ENCODE results near the gene P2RY8.

DNA sequence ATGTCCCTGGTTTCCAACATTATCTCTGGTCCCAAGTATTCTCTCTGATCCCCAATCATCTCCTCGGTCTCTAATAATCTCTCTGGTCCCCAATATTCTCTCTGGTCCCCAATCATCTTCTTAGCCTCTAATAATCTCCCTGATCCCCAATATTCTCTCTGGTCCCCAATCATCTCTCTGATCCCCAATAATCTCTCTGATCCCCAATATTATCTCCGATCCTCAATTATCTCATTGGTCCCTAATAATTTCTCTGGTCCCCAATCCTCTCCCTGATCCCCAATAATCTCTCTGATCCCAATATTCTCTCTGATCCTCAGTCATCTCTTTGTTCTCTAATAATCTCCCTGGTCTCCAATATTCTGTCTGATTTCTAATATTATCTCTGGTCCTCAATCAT lies 16.6 kb downstream of the P2RY8 start:
- TF ChIP-seq FOXA1 (IDR thresholded peaks at IDR 0.05) (no peak), HDGF (IDR thresholded peaks at IDR 0.05; ENCODE audit: borderline replicate concordance) (no peak), FOXM1 (IDR thresholded peaks at IDR 0.05; ENCODE audit: borderline replicate concordance) (no peak), ZNF384 (IDR thresholded peaks at IDR 0.05) (no peak), ARNT (IDR thresholded peaks at IDR 0.05) (no peak), NFRKB (IDR thresholded peaks at IDR 0.05) (no peak), BHLHE40 (IDR thresholded peaks at IDR 0.05; ENCODE audit: borderline replicate concordance) (no peak)
- TF ChIP-seq, protein P1, sequence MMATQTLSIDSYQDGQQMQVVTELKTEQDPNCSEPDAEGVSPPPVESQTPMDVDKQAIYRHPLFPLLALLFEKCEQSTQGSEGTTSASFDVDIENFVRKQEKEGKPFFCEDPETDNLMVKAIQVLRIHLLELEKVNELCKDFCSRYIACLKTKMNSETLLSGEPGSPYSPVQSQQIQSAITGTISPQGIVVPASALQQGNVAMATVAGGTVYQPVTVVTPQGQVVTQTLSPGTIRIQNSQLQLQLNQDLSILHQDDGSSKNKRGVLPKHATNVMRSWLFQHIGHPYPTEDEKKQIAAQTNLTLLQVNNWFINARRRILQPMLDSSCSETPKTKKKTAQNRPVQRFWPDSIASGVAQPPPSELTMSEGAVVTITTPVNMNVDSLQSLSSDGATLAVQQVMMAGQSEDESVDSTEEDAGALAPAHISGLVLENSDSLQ (IDR thresholded peaks at IDR 0.05), result no peak
